ENCODE results near the gene TMEM203. TPM values are rescaled to one million over a fixed set of nuclear protein-coding genes. Genes with fewer than 3 reads are reported as not detected.

The TMEM203 gene
- total and polyA plus RNA-seq, 2 of the 13 experiments (the other 11 are each of a cell fraction or from before 2014, with no cell fraction given), result 23.4 to 36.7 TPM

GRCh38 chr9:137242269-137243203 is 37.1 kb upstream of the TMEM203 start (continued):
- TF ChIP-seq ZNF121 (CRISPR knock-in tag; IDR thresholded peaks at IDR 0.05), result no peak
- no peak; the same call in 1 of the 2 replicates for TF ChIP-seq ZNF879 (CRISPR knock-in tag; IDR thresholded peaks at IDR 0.05)
- TF ChIP-seq FOXK2 (IDR thresholded peaks at IDR 0.05), result no peak
- TF ChIP-seq, protein P1, sequence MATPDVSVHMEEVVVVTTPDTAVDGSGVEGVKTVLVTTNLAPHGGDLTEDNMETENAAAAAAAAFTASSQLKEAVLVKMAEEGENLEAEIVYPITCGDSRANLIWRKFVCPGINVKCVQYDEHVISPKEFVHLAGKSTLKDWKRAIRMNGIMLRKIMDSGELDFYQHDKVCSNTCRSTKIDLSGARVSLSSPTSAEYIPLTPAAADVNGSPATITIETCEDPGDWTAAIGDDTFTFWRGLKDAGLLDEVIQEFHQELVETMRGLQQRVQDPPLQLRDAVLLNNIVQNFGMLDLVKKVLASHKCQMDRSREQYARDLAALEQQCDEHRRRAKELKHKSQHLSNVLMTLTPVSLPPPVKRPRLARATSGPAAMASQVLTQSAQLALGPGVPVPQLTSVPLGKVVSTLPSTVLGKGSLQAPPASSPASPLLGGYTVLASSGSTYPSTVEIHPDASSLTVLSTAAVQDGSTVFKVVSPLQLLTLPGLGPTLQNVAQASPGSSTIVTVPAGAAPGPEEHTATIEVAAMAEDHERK (CRISPR knock-in tag; IDR thresholded peaks at IDR 0.05; ENCODE audit: low read depth), result no peak
- 0 out of 2 replicates have a peak, but pooled peaks have one; percentile 11 for TF ChIP-seq BRD4 (CRISPR knock-in tag; IDR thresholded peaks at IDR 0.05)
- TF ChIP-seq SAFB2 (CRISPR knock-in tag; IDR thresholded peaks at IDR 0.05; ENCODE audit: borderline replicate concordance, low read depth), result no peak
- TF ChIP-seq TSC22D2 (CRISPR knock-in tag; IDR thresholded peaks at IDR 0.05; ENCODE audit: borderline replicate concordance), result no peak
- TF ChIP-seq STAG1 (CRISPR knock-in tag; IDR thresholded peaks at IDR 0.05), result no peak
- no peak for TF ChIP-seq NCOA2 (CRISPR knock-in tag; IDR thresholded peaks at IDR 0.05)
- TF ChIP-seq THAP9 (CRISPR knock-in tag; IDR thresholded peaks at IDR 0.05; ENCODE audit: borderline replicate concordance), result no peak
- TF ChIP-seq, protein P2, sequence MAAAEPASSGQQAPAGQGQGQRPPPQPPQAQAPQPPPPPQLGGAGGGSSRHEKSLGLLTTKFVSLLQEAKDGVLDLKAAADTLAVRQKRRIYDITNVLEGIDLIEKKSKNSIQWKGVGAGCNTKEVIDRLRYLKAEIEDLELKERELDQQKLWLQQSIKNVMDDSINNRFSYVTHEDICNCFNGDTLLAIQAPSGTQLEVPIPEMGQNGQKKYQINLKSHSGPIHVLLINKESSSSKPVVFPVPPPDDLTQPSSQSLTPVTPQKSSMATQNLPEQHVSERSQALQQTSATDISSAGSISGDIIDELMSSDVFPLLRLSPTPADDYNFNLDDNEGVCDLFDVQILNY (CRISPR knock-in tag; conservative IDR thresholded peaks at IDR 0.05), result no peak
- no peak for TF ChIP-seq ZNF441 (CRISPR knock-in tag; IDR thresholded peaks at IDR 0.05; ENCODE audit: borderline replicate concordance)
- no peak for TF ChIP-seq ISL2 (CRISPR knock-in tag; IDR thresholded peaks at IDR 0.05)
- no peak for TF ChIP-seq ZIK1 (CRISPR knock-in tag; IDR thresholded peaks at IDR 0.05; ENCODE audit: borderline replicate concordance, low read depth)
- no peak for TF ChIP-seq ZNF629 (CRISPR knock-in tag; conservative IDR thresholded peaks at IDR 0.05)
- no peak for TF ChIP-seq NFKB2 (CRISPR knock-in tag; IDR thresholded peaks at IDR 0.05; ENCODE audit: borderline replicate concordance)
- no peak for TF ChIP-seq MED13 (CRISPR knock-in tag; IDR thresholded peaks at IDR 0.05)
- TF ChIP-seq, protein P3, sequence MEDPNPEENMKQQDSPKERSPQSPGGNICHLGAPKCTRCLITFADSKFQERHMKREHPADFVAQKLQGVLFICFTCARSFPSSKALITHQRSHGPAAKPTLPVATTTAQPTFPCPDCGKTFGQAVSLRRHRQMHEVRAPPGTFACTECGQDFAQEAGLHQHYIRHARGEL (CRISPR knock-in tag; IDR thresholded peaks at IDR 0.05), result no peak
- TF ChIP-seq TFDP1 (CRISPR knock-in tag; IDR thresholded peaks at IDR 0.05; ENCODE audit: borderline replicate concordance), result no peak
- TF ChIP-seq, protein P4, sequence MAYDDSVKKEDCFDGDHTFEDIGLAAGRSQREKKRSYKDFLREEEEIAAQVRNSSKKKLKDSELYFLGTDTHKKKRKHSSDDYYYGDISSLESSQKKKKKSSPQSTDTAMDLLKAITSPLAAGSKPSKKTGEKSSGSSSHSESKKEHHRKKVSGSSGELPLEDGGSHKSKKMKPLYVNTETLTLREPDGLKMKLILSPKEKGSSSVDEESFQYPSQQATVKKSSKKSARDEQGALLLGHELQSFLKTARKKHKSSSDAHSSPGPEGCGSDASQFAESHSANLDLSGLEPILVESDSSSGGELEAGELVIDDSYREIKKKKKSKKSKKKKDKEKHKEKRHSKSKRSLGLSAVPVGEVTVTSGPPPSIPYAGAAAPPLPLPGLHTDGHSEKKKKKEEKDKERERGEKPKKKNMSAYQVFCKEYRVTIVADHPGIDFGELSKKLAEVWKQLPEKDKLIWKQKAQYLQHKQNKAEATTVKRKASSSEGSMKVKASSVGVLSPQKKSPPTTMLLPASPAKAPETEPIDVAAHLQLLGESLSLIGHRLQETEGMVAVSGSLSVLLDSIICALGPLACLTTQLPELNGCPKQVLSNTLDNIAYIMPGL (CRISPR knock-in tag; IDR thresholded peaks at IDR 0.05; ENCODE audit: borderline replicate concordance in 1 of 2, low read depth in 1 of 2), result 0 out of 4 replicates have a peak, but pooled peaks of 1 of the 2 experiments have one; percentile 5
